NK-92 treated with Interleukin-12 subunit alpha and Interleukin-12 subunit beta, amount 100 ng/mL, for 24 hours (cell line): ENCODE data around the gene CLASP1.

ENCODE experiments used
- DNase-seq: peaks from one replicate; lab custom pipeline; 2025; lab: John Stamatoyannopoulos, UW

Gene CLASP1

DNA sequence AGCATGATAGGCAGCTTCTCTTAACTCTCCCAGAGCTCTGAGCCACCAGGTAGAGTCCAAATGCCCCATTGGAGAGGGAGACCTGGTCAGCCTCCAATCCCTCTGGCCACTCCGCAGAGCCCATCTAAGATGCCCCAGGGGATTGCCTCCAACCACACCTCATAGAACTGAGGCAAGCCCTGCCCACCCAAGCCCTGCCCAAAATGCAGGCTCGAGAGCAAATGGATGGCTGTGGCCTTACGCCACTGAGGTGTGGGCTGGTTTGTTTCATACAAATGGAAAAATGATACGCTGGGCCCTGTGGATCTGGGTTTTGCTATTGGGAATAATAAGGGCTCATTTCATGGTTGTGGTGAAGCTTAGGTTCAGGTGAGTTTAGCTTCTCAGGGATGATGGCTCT is 361.3 kb downstream of the CLASP1 start:
- DNase-seq, result no peak
